ENCODE measurements around the gene NMNAT3. TPM values are rescaled to one million over a fixed set of nuclear protein-coding genes. Genes with fewer than 3 reads are reported as not detected.

Gene NMNAT3
- total and polyA plus RNA-seq, 4 donors = 2.4 to 10.2 (median 3.4) TPM

- ATAC-seq (ENCODE audit: insufficient read depth, low FRiP score) (no peak), DNase-seq (no peak)
- 83 to 94% methylated on average over 3 of the region's 3 CpGs for WGBS, 2 donors
Observed at GRCh38 chr3:139686624-139687023, 8.9 kb upstream of the NMNAT3 start.

GRCh38 chr3:139686206-139686605 lies 8.4 kb upstream of the NMNAT3 start:
- TF ChIP-seq CTCF (IDR thresholded peaks at IDR 0.05; ENCODE audit: control extremely low read depth, extremely low read depth) = no peak
- no peak overlapping the region for H3K4me3 ChIP-seq
- peaks cover 0 to 3% (median 0%) of the 10 kb centered on the region in 3 donors for H3K27me3 ChIP-seq (ENCODE audit: control insufficient read depth in 3 of 3, insufficient read depth in 3 of 3, low read length in 2 of 3)
- H3K9me3 ChIP-seq (ENCODE audit: control insufficient read depth in 4 of 4, insufficient read depth in 3 of 4, low read length in 3 of 4) = no peaks in the 10 kb centered on the region
- H3K27ac ChIP-seq (ENCODE audit: low read depth in 1 of 2, low read length in 1 of 2) = no peak overlapping the region
- WGBS, 2 donors = 92 to 94% methylated on average over 3 of the region's 3 CpGs
- ATAC-seq (ENCODE audit: insufficient read depth, low FRiP score) (no peak), DNase-seq (peak in 1 of 3 donors; percentile 6)
- no peak overlapping the region for H3K9ac ChIP-seq (ENCODE audit: insufficient read depth in 1 of 2, low read length in 2 of 2)
- no peaks in the 10 kb centered on the region for H3K36me3 ChIP-seq (ENCODE audit: control insufficient read depth in 4 of 4, insufficient read depth in 4 of 4, low read length in 4 of 4)
- no peaks in the 10 kb centered on the region for H3K4me1 ChIP-seq (ENCODE audit: control insufficient read depth in 5 of 5, insufficient read depth in 5 of 5, low read length in 5 of 5)

More at GRCh38 chr3:139686624-139687023, 8.9 kb upstream of the NMNAT3 start:
- TF ChIP-seq CTCF (IDR thresholded peaks at IDR 0.05; ENCODE audit: control extremely low read depth, extremely low read depth) = no peak
- peaks cover 0 to 3% (median 0%) of the 10 kb centered on the region in 3 donors for H3K27me3 ChIP-seq (ENCODE audit: control insufficient read depth in 3 of 3, insufficient read depth in 3 of 3, low read length in 2 of 3)
- H3K36me3 ChIP-seq (ENCODE audit: control insufficient read depth in 4 of 4, insufficient read depth in 4 of 4, low read length in 4 of 4) = no peaks in the 10 kb centered on the region
- no peak overlapping the region for H3K27ac ChIP-seq (ENCODE audit: low read depth in 1 of 2, low read length in 1 of 2)
- H3K9me3 ChIP-seq (ENCODE audit: control insufficient read depth in 4 of 4, insufficient read depth in 3 of 4, low read length in 3 of 4) = no peaks in the 10 kb centered on the region
- H3K4me3 ChIP-seq = no peak overlapping the region
- H3K9ac ChIP-seq (ENCODE audit: insufficient read depth in 1 of 2, low read length in 2 of 2) = no peak overlapping the region
- no peaks in the 10 kb centered on the region for H3K4me1 ChIP-seq (ENCODE audit: control insufficient read depth in 5 of 5, insufficient read depth in 5 of 5, low read length in 5 of 5)

GRCh38 chr3:139679220-139679775 lies 1.5 kb upstream of the NMNAT3 start:
- WGBS, 2 donors = 82 to 83% methylated on average over 5 of the region's 5 CpGs
- no peak overlapping the region for H3K27ac ChIP-seq (ENCODE audit: low read depth in 1 of 2, low read length in 1 of 2)
- DNase-seq (no peak), ATAC-seq (ENCODE audit: insufficient read depth, low FRiP score) (no peak)
- H3K4me1 ChIP-seq (ENCODE audit: control insufficient read depth in 5 of 5, insufficient read depth in 5 of 5, low read length in 5 of 5) = peaks cover 0 to 10% (median 4%) of the 10 kb centered on the region in 5 donors
- no peaks in the 10 kb centered on the region for H3K9me3 ChIP-seq (ENCODE audit: control insufficient read depth in 4 of 4, insufficient read depth in 3 of 4, low read length in 3 of 4)
- no peaks in the 10 kb centered on the region for H3K36me3 ChIP-seq (ENCODE audit: control insufficient read depth in 4 of 4, insufficient read depth in 4 of 4, low read length in 4 of 4)
- H3K4me3 ChIP-seq = no peak overlapping the region
- no peaks in the 10 kb centered on the region for H3K27me3 ChIP-seq (ENCODE audit: control insufficient read depth in 3 of 3, insufficient read depth in 3 of 3, low read length in 2 of 3)
- no peak for TF ChIP-seq CTCF (IDR thresholded peaks at IDR 0.05; ENCODE audit: control extremely low read depth, extremely low read depth)
- no peak overlapping the region for H3K9ac ChIP-seq (ENCODE audit: insufficient read depth in 1 of 2, low read length in 2 of 2)
